ENCODE results near the gene USH1C.

USH1C gene

DNA sequence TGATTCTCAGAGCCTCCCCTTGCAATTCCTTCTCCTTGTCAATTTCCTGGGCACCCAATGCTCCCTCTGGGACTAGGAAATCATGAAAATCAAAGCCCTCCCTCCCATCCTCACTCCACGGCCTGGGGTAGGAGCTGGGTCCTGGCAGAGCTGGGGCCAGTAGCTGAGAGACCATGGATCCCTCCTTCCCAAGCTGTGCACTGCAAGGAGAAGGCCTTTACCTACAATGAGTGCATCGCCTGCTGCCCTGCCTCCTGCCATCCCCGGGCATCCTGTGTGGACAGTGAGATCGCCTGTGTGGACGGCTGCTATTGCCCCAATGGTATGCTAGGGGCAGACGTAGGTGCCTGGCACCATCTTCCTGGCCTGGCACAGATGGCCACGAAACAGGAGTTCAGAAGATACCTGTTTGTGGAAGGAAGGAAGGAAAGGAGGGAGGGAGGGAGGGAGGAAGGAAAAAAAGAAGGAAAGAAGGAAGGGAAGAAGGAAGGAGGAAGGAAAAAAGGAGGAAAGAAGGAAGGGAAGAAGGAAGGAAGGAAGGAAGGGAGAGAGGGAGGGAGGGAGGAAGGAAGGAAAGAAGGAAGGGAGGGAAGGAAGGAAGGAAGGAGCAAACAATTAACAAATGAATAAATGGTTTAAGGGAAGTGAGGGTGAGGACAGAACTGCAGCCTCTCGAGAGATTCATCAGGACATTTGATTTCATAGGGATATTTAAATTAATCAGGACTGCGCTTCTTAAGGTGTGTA, 15.3 kb upstream of the USH1C start:
- DNase-seq (ENCODE audit: low spot score), result no peak
- no peak for TF ChIP-seq CTCF (IDR thresholded peaks at IDR 0.05; ENCODE audit: extremely low read depth, missing control alignments)

DNA sequence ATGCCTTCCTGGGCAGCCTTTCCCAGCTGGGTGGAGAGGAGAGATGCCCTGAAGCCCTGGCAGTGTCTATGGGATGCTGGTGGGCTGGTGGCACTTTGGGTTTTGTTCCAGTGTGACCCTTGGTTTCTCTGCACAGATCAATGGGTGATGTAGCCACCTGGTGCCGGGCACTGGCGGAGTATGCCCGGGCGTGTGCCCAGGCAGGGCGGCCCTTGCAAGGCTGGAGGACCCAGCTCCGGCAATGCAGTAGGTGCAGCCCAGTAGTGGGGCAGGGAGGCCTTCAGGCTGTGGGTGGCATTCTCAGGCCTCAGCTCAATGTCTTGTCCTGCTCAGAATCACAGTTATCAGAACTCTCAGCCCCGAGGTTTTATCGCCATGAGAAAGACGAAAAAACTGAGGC, 14.7 kb upstream of the USH1C start:
- no peak for DNase-seq (ENCODE audit: low spot score)
- no peak for TF ChIP-seq CTCF (IDR thresholded peaks at IDR 0.05; ENCODE audit: extremely low read depth, missing control alignments)

DNA sequence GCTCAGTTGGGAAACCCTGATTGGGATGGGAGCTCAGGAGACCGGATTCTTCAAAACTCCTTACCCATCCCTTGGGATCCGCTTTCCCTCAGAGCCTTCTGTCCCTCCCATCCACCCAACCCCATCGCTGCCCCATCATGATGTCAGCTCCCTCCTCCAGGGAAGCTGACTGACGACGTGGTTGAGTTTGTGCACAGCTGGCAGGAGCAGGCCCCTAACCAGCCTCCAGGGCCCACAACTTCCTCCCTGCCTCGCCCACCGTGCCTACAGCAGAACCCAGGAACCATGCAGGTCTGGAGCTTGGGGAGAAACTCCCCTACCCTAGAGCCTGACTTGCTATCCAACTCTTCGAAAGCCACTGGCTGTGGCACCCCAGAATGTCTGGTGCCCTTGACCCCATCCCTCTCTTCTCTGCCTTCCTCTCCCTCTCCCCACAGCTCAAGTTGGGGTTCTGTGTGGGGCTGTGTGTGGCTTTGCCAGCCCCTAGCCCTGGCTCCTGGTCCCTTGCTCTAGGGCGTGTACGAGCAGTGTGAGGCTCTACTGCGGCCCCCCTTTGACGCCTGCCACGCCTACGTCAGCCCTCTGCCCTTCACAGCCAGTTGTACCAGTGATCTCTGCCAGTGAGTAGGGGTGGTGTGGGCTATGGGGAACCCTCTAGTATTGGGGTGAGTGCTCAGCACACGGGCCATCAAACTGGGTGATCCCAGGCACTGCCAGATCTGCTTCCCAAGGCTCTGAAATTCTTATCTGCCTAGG, 14.0 kb upstream of the USH1C start:
- no peak for DNase-seq (ENCODE audit: low spot score)
- no peak for TF ChIP-seq CTCF (IDR thresholded peaks at IDR 0.05; ENCODE audit: extremely low read depth, missing control alignments)

DNA sequence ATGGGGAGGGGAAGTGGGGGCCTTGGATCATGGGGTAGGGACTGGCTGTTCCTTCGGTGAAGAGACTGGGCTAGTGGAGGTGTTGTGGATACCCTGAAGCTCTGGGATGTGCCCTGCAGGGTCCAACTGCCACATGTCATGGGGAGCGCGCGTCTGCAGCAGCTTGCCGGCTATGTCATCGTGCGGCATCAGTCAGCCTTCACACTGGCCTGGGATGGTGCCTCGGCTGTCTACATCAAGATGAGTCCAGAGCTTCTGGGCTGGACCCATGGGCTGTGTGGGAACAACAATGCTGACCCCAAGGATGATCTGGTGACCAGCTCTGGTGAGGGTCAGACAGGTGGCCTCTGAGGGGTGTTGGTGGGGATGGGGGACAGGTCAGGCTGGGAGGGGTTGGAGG, 12.8 kb upstream of the USH1C start:
- no peak for TF ChIP-seq CTCF (IDR thresholded peaks at IDR 0.05; ENCODE audit: extremely low read depth, missing control alignments)
- no peak for DNase-seq (ENCODE audit: low spot score)

GRCh38 chr11:17554487-17554886, 10.3 kb upstream of the USH1C start:
- no peak for DNase-seq (ENCODE audit: low spot score)
- TF ChIP-seq CTCF (IDR thresholded peaks at IDR 0.05; ENCODE audit: extremely low read depth, missing control alignments), result no peak

DNA sequence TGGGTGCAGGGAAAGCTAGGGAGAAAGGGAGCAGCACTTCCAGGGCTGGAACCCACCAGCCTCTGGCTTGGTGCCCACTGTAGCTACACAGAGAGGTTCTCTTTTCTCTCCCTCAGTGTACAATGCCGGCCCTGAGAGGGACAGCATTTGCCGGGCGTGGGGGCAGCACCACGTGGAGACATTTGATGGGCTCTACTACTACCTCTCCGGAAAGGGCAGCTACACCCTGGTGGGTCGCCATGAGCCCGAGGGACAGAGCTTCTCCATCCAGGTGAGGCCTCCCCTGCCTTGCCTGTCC, 9.0 kb upstream of the USH1C start:
- no peak for TF ChIP-seq CTCF (IDR thresholded peaks at IDR 0.05; ENCODE audit: extremely low read depth, missing control alignments)
- no peak for DNase-seq (ENCODE audit: low spot score)

GRCh38 chr11:17552392-17553248, 8.4 kb upstream of the USH1C start:
- TF ChIP-seq CTCF (IDR thresholded peaks at IDR 0.05; ENCODE audit: extremely low read depth, missing control alignments), result no peak
- DNase-seq (ENCODE audit: low spot score), result no peak

All from GM20000 (cell line).